Heart right ventricle (tissue), 16 donors: Measurements from ENCODE around the gene SGTB. TPM values are rescaled to one million over a fixed set of nuclear protein-coding genes. Genes with fewer than 3 reads are reported as not detected.

Source experiments
- ATAC-seq, 8 donors: fragments of 200-7000 bp; cut with Tn5 transposase; one replicate each; pipeline ENCODE4 v1.9.1; 2020; ENCODE audit warnings: mild to moderate bottlenecking in 8 of 8, moderate library complexity in 8 of 8, moderate number of reproducible peaks in 1 of 8
- DNase-seq, 2 donors: peaks; one replicate each; pipeline ENCODE4 v3.0.0-alpha.2; 2020
- H3K27ac ChIP-seq, 10 donors: fragments of 200-600 bp; sonication (generic) in 2 of 10; one replicate each; pipeline versions ENCODE4 v1.5.0 to v1.8.0; 2020 to 2022; ENCODE audit warnings: mild to moderate bottlenecking in 3 of 10
- H3K27me3 ChIP-seq, 7 donors: fragments of 200-600 bp; one replicate each; pipeline ENCODE4 v1.8.0; 2021 to 2022; ENCODE audit warnings: mild to moderate bottlenecking in 2 of 7
- H3K36me3 ChIP-seq, 9 donors: fragments of 200-600 bp; sonication (generic) in 1 of 9; one replicate each; pipeline versions ENCODE4 v1.5.0 to v1.8.0; 2020 to 2022; ENCODE audit warnings: mild to moderate bottlenecking in 2 of 9
- H3K4me1 ChIP-seq, 9 donors: fragments of 200-600 bp; sonication (generic) in 1 of 9; one replicate each; pipeline versions ENCODE4 v1.5.0 to v1.8.0; 2020 to 2022; ENCODE audit warnings: mild to moderate bottlenecking in 4 of 9
- H3K4me3 ChIP-seq, 10 donors: fragments of 200-600 bp; sonication (generic) in 2 of 10; one replicate each; pipeline versions ENCODE4 v1.5.0 to v1.8.0; 2020 to 2022; ENCODE audit warnings: mild to moderate bottlenecking in 7 of 10, moderate library complexity in 2 of 10
- H3K9me3 ChIP-seq, 11 donors: fragments of 200-600 bp in 10 of 11; sonication (generic) in 2 of 11; one replicate each; pipeline versions ENCODE4 v1.5.0 to v1.8.0; 2013 to 2022; ENCODE audit warnings: mild to moderate bottlenecking in 2 of 11, control low read depth in 1 of 11, moderate library complexity in 1 of 11
- CTCF ChIP-seq, 9 donors: fragments of 200-600 bp; sonication (generic) in 2 of 9; IDR thresholded peaks; one replicate each; pipeline versions ENCODE4 v1.5.0 to v1.8.0; 2021 to 2022; ENCODE audit warnings: antibody characterized with exemption in 9 of 9, mild to moderate bottlenecking in 5 of 9, moderate library complexity in 1 of 9
- WGBS, 2 donors: extraction: QIAGEN DNeasy Blood & Tissue Kit; methylation state at CpG; one replicate each; pipeline ENCODE4 v1.1.7; 2013; ENCODE audit warnings: inconsistent platforms in 1 of 2; 5-methylcytosine and 5-hydroxymethylcytosine counted together
- intact Hi-C, 10 donors: fragments of 100-400 bp; cut with DNase I; formaldehyde crosslinking; loops; one replicate each; pipeline versions ENCODE4 v1.11.1 to v1.14.2; 2022
- polyA plus RNA-seq, 2 donors: library from polyadenylated mRNA; stranded (reverse); fragments of 200-250 nt; gene quantifications; one replicate each; pipeline ENCODE4 v1.2.3, GENCODE V29; 2013
- total RNA-seq, 10 donors: library from RNA; stranded (reverse); fragmentation: NEBNext Ultra II Directional in 3 of 10; extraction: Animal tissue kit (Norgen Biotek cat#: 25700) in 3 of 10; gene quantifications; one replicate each; pipeline versions ENCODE4 v1.2.1 to v1.2.4, GENCODE V29; 2021 to 2023
- donor health status: Arrhythmogenic right ventricular cardiomyopathy.
- donor health status: ischemic (EF 13 %, LVEDD 7.1; RV severe dilation, severe dysfunction).
- donor health status: healthy with polysubstance abuse.
- donor health status: DM: no; HTN: yes; CAD: no.
- donor health status: DM: no; HTN: no; CAD: no.
- donor health status: ischemic (EF 25% LVEDD 6.9; RV normal size, moderate dysfunction).
- donor health status: ischemic (EF 25% LVEDD 5.7; RV mildly dilated, moderate dysfunction).
- donor health status: healthy.
- donor health status: DM: yes; HTN: yes; CAD: no.
- donor health status: Ischemic cardiomyopathy.
- donor health status: ischemic (EF 35%, LVEDD 5.7; RV mildly dilated, moderate dysfunction).
- donor health status: nonischemic (EF 11% LVEDD 7.7; RV severe dilation, severe dysfunction).
- donor health status: DM: yes; HTN: yes; CAD: no.
- donor health status: PGD.
- donor health status: ischemic (EF 29% LVEDD 5.4; RV normal size, mild dysfunction).
- donor health status: nonischemic (EF 23%, LVEDD 6.1; RV moderate dilation, normal function).

SGTB gene
- total and polyA plus RNA-seq, 12 donors, result 1.5 to 9.7 (median 6.1) TPM

- WGBS, 2 donors, result 63 to 64% methylated on average over 6 of the region's 6 CpGs
- Histone ChIP-seq H3K9me3 (no peaks in the 10 kb centered on the region), H3K27me3 (no peaks in the 10 kb centered on the region), H3K27ac (peak overlapping the region in 5 of 10 donors; percentile 90 to 94 (median 90)), H3K4me1 (peaks cover 4 to 43% (median 39%) of the 10 kb centered on the region in 9 donors), H3K36me3 (peaks cover 0 to 24% (median 5%) of the 10 kb centered on the region in 9 donors), H3K4me3 (peak overlapping the region; percentile 71 to 100 (median 87))
- DNase-seq, result no peak
- ATAC-seq, result no peak
- no peak for TF ChIP-seq CTCF (IDR thresholded peaks at IDR 0.05)
- intact Hi-C loops, result loop anchor here in 1 of 10 donors (10.0 kb wide), 1 partner anchor 299 kb away; the partner anchor contains the start of gene ERBIN
Observed at GRCh38 chr5:65625743-65626142, 96.2 kb downstream of the SGTB start.

- peak; percentile 60 to 88 for DNase-seq
- intact Hi-C loops, result loop anchor here in 2 of 10 donors (5.0 to 10.0 kb wide), 2 partner anchors 63 to 300 kb away; partner anchors contain the start of genes CENPK (in 1 of the 2), ERBIN (in 1 of the 2) and PPWD1 (in 1 of the 2)
- H3K27me3 ChIP-seq, result no peaks in the 10 kb centered on the region
- H3K9me3 ChIP-seq, result no peaks in the 10 kb centered on the region
- peak within 1 kb of the TSS; percentile 71 to 100 (median 87) for H3K4me3 ChIP-seq
- ATAC-seq, result peak; percentile 90 to 96 (median 92)
- WGBS, 2 donors, result 0% methylated on average over 36 of the region's 36 CpGs
- H3K27ac ChIP-seq, result peak within 1 kb of the TSS; percentile 72 to 94 (median 90)
- peaks cover 0 to 17% (median 4%) of the 10 kb centered on the region in 9 donors for H3K36me3 ChIP-seq
- peak in 2 of 9 donors; percentile 6 to 7 for TF ChIP-seq CTCF (IDR thresholded peaks at IDR 0.05)
- peaks cover 4 to 46% (median 39%) of the 10 kb centered on the region in 9 donors for H3K4me1 ChIP-seq
Observed at GRCh38 chr5:65624571-65625555, 97.0 kb downstream of the SGTB start, which contains the start of the genes SHLD3 and TRAPPC13. Gene SHLD3 (plus strand): TSS chr5:65625027. CDS start chr5:65629588, 4,561 bp downstream. Gene TRAPPC13 (plus strand): TSS chr5:65625027. CDS start chr5:65625061, 34 bp downstream.

GRCh38 chr5:65624025-65624570 lies 97.8 kb downstream of the SGTB start, which contains the start of gene TRIM23:
Gene TRIM23 (minus strand): TSS chr5:65624333. CDS start chr5:65624274, 59 bp downstream.
- DNase-seq, result peak; percentile 88 to 93
- Histone ChIP-seq H3K27ac (peak within 1 kb of the TSS; percentile 72 to 94 (median 90)), H3K4me3 (peak within 1 kb of the TSS; percentile 71 to 100 (median 87)), H3K36me3 (peaks cover 0 to 9% (median 0%) of the 10 kb centered on the region in 9 donors), H3K27me3 (no peaks in the 10 kb centered on the region), H3K9me3 (no peaks in the 10 kb centered on the region), H3K4me1 (peaks cover 4 to 46% (median 40%) of the 10 kb centered on the region in 9 donors)
- ATAC-seq, result peak; percentile 99
- intact Hi-C loops, result loop anchor here in 2 of 10 donors (5.0 to 10.0 kb wide), 2 partner anchors 62 to 301 kb away; partner anchors contain the start of genes CENPK (in 1 of the 2), ERBIN (in 1 of the 2) and PPWD1 (in 1 of the 2)
- TF ChIP-seq CTCF (IDR thresholded peaks at IDR 0.05), result peak in 1 of 9 donors; percentile 9
- 0% methylated on average over 32 of the region's 32 CpGs for WGBS, 2 donors
